IPS-18c (cell line): ENCODE data around the gene PTPRK.

ENCODE experiments used
- H3K4me3 ChIP-seq: 2 replicates; pipeline ENCODE4 v1.7.0; 2013; ENCODE audit warnings: low read depth, mild to moderate bottlenecking, low read length, moderate library complexity; ENCODE audit not compliant: insufficient read depth
- H3K9me3 ChIP-seq: one replicate; pipeline ENCODE4 v1.6.1; 2013; ENCODE audit warnings: mild to moderate bottlenecking, low read length, moderate library complexity; ENCODE audit not compliant: control insufficient read depth, insufficient read depth

Gene PTPRK

DNA sequence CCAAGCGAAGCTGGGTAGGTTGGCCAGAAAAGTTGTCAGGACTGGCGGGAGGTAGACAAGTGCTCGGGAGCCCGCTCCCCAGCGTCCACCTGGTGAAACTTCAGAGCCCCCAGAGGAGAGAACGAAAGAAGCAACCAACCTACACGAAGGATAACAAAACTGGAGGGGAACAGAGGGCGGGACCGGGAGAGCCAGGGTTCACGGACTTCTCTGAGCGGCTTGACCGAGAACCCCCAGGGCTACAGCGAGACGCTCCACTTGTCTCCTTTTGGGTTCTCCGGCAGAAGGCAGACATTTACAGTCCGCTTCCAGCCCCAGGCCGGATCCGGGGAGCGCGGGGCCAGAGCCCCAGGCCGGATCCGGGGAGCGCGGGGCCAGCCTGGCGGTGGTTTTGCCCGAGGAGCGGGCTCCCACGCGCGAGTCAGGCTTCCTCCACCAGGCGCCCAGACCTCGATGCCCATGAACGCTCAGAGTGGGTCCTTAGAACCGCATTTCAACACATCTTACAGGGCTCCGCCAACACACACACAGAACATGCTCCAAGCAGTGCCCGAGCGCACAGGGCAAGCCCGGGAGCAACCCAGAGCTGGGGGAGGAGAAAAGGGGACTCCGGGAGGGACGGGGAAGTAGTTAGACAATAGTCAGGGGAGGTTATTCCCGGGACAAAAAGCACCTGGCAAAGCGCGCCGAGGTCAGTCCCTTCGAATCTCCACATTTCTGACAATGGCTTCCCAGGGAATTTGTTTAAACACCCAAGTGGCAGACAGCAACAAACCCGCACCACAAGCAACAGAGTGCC, 1.1 kb downstream of the PTPRK start:
- Histone ChIP-seq H3K4me3 (peak overlapping the region; percentile 93), H3K9me3 (no peaks in the 10 kb centered on the region)

- no peaks in the 10 kb centered on the region for H3K9me3 ChIP-seq
- peak overlapping the region; percentile 93 for H3K4me3 ChIP-seq
Observed at GRCh38 chr6:128518434-128519131, 1.8 kb downstream of the PTPRK start.

- no peaks in the 10 kb centered on the region for H3K9me3 ChIP-seq
- H3K4me3 ChIP-seq, result no peak overlapping the region
Observed at GRCh38 chr6:128517124-128517523, 3.3 kb downstream of the PTPRK start.

DNA sequence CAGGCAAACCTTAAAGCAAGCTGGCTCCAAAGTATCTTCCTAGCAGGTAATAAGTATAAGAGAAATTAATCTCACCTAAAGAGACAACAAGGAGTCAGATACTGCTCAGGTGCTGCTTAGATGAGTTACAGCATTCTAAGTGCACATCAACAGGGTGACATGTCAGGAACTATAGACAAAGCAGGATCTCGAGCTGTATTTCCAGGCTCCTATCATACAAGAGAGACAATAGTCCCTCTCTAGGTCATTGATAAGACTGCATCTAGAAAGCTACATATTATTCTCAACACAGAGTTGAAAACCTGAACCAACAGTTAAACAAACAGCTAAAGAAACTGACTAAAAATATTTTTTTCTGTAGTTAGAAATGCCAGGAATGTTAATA, 3.9 kb downstream of the PTPRK start:
- no peaks in the 10 kb centered on the region for H3K9me3 ChIP-seq
- no peak overlapping the region for H3K4me3 ChIP-seq

DNA sequence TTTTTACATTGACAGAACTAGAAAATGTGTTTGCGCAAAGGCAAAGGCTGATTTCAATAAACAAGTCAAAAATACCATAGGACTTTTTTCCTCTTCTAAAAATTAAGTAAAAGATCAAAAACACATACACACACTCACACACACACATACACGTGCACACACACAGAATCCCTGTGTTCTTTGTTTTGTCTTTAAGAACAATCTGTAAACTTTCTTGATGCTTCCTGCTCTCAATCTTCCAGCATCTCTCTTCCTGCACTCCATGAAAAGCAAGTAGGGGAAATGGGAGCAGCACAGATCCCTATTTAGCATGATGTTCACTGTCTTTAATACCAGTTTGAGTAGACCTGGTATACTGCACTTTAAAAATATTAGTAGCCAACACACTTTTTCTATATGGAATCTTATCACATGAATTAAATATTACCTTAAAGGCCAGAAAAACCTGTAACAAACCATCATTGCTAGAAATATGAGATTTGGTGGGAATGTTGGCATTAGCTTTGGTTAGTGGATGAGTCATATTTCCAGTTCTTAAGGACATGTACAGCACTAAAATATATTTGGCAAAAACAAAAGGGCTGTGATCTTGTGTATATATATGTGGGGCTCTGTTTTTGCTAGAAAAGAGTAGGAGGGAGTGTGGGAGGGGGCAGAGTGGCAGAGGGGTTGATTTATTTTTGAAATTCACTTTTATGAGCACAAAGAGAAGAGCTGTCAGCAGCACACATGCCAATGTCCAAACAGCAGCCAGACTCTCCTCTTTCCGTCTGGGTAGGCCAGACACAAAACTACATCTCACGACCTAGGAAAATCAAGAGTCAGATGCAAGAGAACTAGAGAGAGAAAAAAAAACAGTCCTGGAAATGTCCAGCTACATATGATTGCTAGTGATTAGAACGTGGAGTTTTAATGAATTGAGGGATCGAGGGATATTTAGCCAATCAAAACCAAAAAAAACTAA, 4.6 kb downstream of the PTPRK start:
- no peaks in the 10 kb centered on the region for H3K9me3 ChIP-seq
- no peak overlapping the region for H3K4me3 ChIP-seq

- Histone ChIP-seq H3K4me3 (no peak overlapping the region), H3K9me3 (no peaks in the 10 kb centered on the region)
Observed at GRCh38 chr6:128513878-128514277, 6.5 kb downstream of the PTPRK start.

DNA sequence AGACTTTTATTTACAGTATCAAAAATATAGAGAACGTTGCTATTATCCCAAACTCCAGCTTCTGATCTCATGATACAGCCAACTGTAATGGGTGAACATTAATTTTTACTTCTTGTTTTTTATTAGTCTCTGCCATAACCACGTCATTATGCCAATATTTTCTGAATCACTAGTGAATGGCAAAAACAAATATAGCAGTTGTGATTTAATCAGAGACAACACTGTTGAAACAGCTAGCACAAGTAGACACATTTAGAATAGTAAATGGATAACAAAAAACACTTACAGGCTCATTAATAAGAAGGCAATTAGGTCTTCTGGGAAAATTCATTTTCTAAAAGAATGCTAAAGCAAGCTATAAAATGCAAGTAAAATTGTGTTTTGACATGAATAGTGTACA, 8.1 kb downstream of the PTPRK start:
- no peak overlapping the region for H3K4me3 ChIP-seq
- H3K9me3 ChIP-seq, result no peaks in the 10 kb centered on the region

GRCh38 chr6:128511506-128511905, 8.9 kb downstream of the PTPRK start:
- no peaks in the 10 kb centered on the region for H3K9me3 ChIP-seq
- H3K4me3 ChIP-seq, result no peak overlapping the region

GRCh38 chr6:128509709-128510108, 10.7 kb downstream of the PTPRK start:
- Histone ChIP-seq H3K4me3 (no peak overlapping the region), H3K9me3 (no peaks in the 10 kb centered on the region)

- Histone ChIP-seq H3K4me3 (no peak overlapping the region), H3K9me3 (no peaks in the 10 kb centered on the region)
Observed at GRCh38 chr6:128508588-128509296, 11.7 kb downstream of the PTPRK start.

- no peak overlapping the region for H3K4me3 ChIP-seq
Observed at GRCh38 chr6:128507337-128508310, 12.8 kb downstream of the PTPRK start.

GRCh38 chr6:128505603-128506002, 14.8 kb downstream of the PTPRK start:
- H3K4me3 ChIP-seq, result no peak overlapping the region
- no peaks in the 10 kb centered on the region for H3K9me3 ChIP-seq

More at GRCh38 chr6:128507337-128508310, 12.8 kb downstream of the PTPRK start:
- no peaks in the 10 kb centered on the region for H3K9me3 ChIP-seq

DNA sequence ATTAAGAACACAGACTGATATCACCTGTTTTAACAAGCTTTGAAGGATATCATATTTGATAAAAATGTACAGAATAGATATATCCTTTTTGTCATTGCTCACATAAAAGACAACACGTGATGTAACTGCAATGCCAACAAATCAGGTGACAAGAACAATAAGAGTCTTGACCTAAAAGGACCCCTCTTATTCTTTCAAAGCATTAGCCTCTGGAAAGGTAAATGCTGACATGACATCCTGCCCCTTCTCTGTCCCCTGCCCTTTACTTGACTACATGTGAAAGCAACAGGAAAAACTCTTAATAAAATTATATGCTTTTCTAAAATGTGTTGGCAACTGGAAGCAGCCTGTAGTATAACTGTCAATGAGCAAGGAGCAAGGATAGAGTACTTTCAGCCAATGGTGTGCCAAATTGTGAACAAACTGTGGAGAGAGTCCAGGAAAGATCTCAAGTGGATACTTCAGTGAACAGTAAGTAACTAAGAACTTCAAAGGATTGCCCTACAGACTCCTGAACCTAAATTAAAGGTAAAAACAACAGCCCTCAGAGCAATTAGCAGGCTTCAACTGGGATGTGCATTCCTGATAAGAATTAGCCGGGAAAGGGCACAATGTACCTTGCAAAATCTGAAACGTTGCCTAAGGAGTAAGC, 16.3 kb downstream of the PTPRK start:
- no peaks in the 10 kb centered on the region for H3K9me3 ChIP-seq
- H3K4me3 ChIP-seq, result no peak overlapping the region

DNA sequence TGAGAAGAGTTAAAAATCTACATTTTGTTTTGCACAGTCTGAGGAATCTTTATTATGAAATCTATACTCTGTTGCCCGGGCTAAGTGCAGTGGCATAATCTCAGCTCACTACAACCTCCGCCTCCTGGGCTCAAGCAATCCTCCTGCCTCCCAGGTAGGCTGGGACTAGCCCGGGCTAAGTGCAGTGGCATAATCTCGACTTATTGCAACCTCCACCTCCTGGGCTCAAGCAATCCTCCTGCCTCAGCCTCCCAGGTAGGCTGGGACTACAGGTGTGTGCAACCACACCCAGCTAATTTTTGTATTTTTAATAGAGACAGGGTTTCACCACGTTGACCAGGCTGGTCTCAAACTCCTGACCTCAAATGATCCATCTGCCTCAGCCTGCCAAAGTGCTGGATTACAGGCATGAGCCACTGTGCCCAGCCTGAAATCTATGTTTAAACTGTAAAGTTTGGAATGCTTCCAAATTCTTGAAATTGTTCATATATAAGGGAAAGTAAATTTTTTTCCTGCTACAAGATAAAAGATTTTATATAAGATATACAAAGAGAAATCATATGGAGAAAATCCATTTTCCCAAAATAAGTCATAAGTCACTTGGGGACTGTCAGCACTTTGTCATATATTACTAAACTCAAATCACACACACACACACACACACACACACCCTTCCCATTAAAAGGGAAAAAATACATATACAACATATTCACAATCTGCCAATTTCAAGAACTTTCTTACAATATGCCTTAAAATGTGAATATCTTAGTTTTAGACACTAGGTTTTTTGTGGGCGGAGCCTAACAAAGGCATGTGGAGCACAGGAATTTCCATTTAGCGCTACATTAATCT, 19.4 kb downstream of the PTPRK start:
- no peaks in the 10 kb centered on the region for H3K9me3 ChIP-seq
- H3K4me3 ChIP-seq, result no peak overlapping the region

DNA sequence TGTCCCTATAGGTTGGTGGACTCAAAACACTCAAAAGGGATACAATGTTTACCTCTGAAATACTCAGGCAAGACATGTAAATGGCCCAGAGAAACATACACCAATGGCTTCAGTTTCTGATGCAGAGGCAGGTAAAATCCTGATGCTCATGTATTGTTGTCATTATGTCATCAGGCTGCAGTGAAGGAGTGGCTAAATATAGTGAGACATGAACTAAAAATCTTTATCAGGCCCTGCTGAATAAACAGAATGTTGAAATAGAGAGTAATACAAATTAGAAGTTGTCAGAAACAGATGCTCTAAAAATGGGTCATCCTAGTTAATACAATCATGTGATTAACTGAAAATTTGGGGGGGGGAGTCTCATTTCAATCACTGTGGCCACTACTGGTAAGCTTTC, 20.4 kb downstream of the PTPRK start:
- H3K4me3 ChIP-seq, result no peak overlapping the region

More for the DNA sequence above, 20.4 kb downstream of the PTPRK start:
- no peaks in the 10 kb centered on the region for H3K9me3 ChIP-seq
